WTC11 (cell line): Measurements from ENCODE around the gene AGBL1. TPM values are rescaled to one million over a fixed set of nuclear protein-coding genes. Genes with fewer than 3 reads are reported as not detected.

Experiments used
- ATAC-seq: fragments of 200-7000 bp; cut with Tn5 transposase; 2 replicates; pipeline ENCODE4 v1.10.0; 2021; ENCODE audit warnings: mild to moderate bottlenecking, moderate library complexity
- CTCF ChIA-PET: fragments of 300-600 bp; sonication (Branson Sonifier 250); formaldehyde crosslinking; loops from one replicate; lab custom pipeline; 2021; ENCODE audit warnings: antibody characterized with exemption; lab: Charles Lee
- POLR2A ChIA-PET: fragments of 350-600 bp; sonication (Branson Sonifier 250); formaldehyde crosslinking; loops from one replicate; lab custom pipeline; 2021; ENCODE audit warnings: antibody characterized with exemption; lab: Charles Lee
- DNase-seq: peaks from one replicate; pipeline ENCODE4 v3.0.0; 2021; ENCODE audit warnings: low spot score
- H3K27ac Mint-ChIP-seq: 2 replicates; pipeline ENCODE4 v1.8.0; 2021; ENCODE audit warnings: mixed read lengths
- H3K27me3 Mint-ChIP-seq: 2 replicates; pipeline ENCODE4 v1.8.0; 2021; ENCODE audit warnings: low read depth, mild to moderate bottlenecking, moderate library complexity, mixed read lengths
- H3K36me3 Mint-ChIP-seq: 2 replicates; pipeline ENCODE4 v1.8.0; 2021; ENCODE audit warnings: mixed read lengths
- H3K4me1 Mint-ChIP-seq: 2 replicates; pipeline ENCODE4 v1.8.0; 2022; ENCODE audit warnings: mixed read lengths
- H3K4me3 Mint-ChIP-seq: 2 replicates; pipeline ENCODE4 v1.8.0; 2021; ENCODE audit warnings: mild to moderate bottlenecking, moderate library complexity, mixed read lengths
- H3K9me3 Mint-ChIP-seq: 2 replicates; pipeline ENCODE4 v1.8.0; 2021; ENCODE audit warnings: mixed read lengths
- ATF1 ChIP-seq: sonication (generic); formaldehyde crosslinking; IDR thresholded peaks from 2 replicates; pipeline ENCODE4 v1.8.1; 2023; ENCODE audit warnings: mild to moderate bottlenecking, moderate library complexity, missing genetic modification reagents
- CDX4 ChIP-seq: fragments of 250-450 bp; sonication (Bioruptor Pico); IDR thresholded peaks from 2 replicates; pipeline ENCODE4 v1.9.0; 2021; ENCODE audit warnings: moderate library complexity, mild to moderate bottlenecking, inconsistent platforms, borderline replicate concordance
- CREB1 ChIP-seq: sonication (generic); formaldehyde crosslinking; IDR thresholded peaks from 2 replicates; pipeline ENCODE4 v1.8.0; 2023; ENCODE audit warnings: mild to moderate bottlenecking, missing genetic modification reagents
- HMGA2 ChIP-seq: fragments of 250-450 bp; sonication (Bioruptor Pico); IDR thresholded peaks from 2 replicates; pipeline ENCODE4 v1.4.0; 2021; ENCODE audit warnings: mild to moderate bottlenecking, moderate library complexity
- JUN ChIP-seq: sonication (generic); formaldehyde crosslinking; IDR thresholded peaks from 2 replicates; pipeline ENCODE4 v1.8.0; 2023; ENCODE audit warnings: mild to moderate bottlenecking, missing genetic modification reagents
- NR3C1 ChIP-seq: sonication (generic); formaldehyde crosslinking; conservative IDR thresholded peaks from 2 replicates; pipeline ENCODE4 v1.8.1; 2023; ENCODE audit warnings: low read depth, mild to moderate bottlenecking, missing genetic modification reagents
- PRDM15 ChIP-seq: sonication (generic); formaldehyde crosslinking; IDR thresholded peaks from 2 replicates; pipeline ENCODE4 v1.8.0; 2022; ENCODE audit warnings: missing genetic modification reagents
- PREB ChIP-seq: sonication (generic); formaldehyde crosslinking; IDR thresholded peaks from 2 replicates; pipeline ENCODE4 v1.8.1; 2022; ENCODE audit warnings: mild to moderate bottlenecking, missing genetic modification reagents, moderate library complexity, borderline replicate concordance
- ZNF281 ChIP-seq: sonication (generic); formaldehyde crosslinking; IDR thresholded peaks from 2 replicates; pipeline ENCODE4 v1.8.0; 2023; ENCODE audit warnings: mild to moderate bottlenecking, missing genetic modification reagents
- ZNF396 ChIP-seq: fragments of 250-450 bp; sonication (Bioruptor Pico); IDR thresholded peaks from 2 replicates; pipeline ENCODE4 v1.8.0; 2021; ENCODE audit warnings: mild to moderate bottlenecking, moderate library complexity, borderline replicate concordance
- total RNA-seq: library from RNA; stranded (reverse); gene quantifications from 3 replicates; pipeline ENCODE4 v1.2.3, GENCODE V29; 2021
- TF ChIP-seq, protein P1 (sequence below): fragments of 250-450 bp; sonication (Bioruptor Pico); IDR thresholded peaks from 2 replicates; pipeline ENCODE4 v1.9.0; 2021; ENCODE audit warnings: mild to moderate bottlenecking
- TF ChIP-seq, protein P2 (sequence below): fragments of 250-450 bp; sonication (Bioruptor Pico); IDR thresholded peaks from 2 replicates; pipeline ENCODE4 v1.9.0; 2021; ENCODE audit warnings: mild to moderate bottlenecking, borderline replicate concordance
- TF ChIP-seq, protein P3 (sequence below): fragments of 200-600 bp; IDR thresholded peaks from 2 replicates; pipeline ENCODE4 v1.8.0; 2022; ENCODE audit warnings: antibody characterized with exemption
- TF ChIP-seq, protein P4 (sequence below): sonication (generic); formaldehyde crosslinking; conservative IDR thresholded peaks from 2 replicates; pipeline ENCODE4 v1.8.1; 2023; ENCODE audit warnings: mild to moderate bottlenecking, low read depth, missing genetic modification reagents, moderate library complexity

Gene AGBL1
- total RNA-seq, 1 experiment from 2014 or later, result not detected

- DNase-seq (no peak), ATAC-seq (no peak)
- POLR2A ChIA-PET, result no interaction called here
- Mint-ChIP-seq H3K4me1 (peaks cover 1% of the 10 kb centered on the region; the same call in 1 of the 2 replicates), H3K27me3 (no peaks in the 10 kb centered on the region), H3K9me3 (no peaks in the 10 kb centered on the region), H3K27ac (no peak overlapping the region), H3K4me3 (no peak overlapping the region), H3K36me3 (no peaks in the 10 kb centered on the region)
- CTCF ChIA-PET, result no interaction called here
- TF ChIP-seq PRDM15, result no peak
- TF ChIP-seq, protein P1, sequence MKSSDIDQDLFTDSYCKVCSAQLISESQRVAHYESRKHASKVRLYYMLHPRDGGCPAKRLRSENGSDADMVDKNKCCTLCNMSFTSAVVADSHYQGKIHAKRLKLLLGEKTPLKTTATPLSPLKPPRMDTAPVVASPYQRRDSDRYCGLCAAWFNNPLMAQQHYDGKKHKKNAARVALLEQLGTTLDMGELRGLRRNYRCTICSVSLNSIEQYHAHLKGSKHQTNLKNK (CRISPR knock-in tag), result no peak
- no peak for TF ChIP-seq HMGA2
- no peak for TF ChIP-seq ZNF281
- no peak for TF ChIP-seq CDX4 (CRISPR knock-in tag)
- TF ChIP-seq, protein P2, sequence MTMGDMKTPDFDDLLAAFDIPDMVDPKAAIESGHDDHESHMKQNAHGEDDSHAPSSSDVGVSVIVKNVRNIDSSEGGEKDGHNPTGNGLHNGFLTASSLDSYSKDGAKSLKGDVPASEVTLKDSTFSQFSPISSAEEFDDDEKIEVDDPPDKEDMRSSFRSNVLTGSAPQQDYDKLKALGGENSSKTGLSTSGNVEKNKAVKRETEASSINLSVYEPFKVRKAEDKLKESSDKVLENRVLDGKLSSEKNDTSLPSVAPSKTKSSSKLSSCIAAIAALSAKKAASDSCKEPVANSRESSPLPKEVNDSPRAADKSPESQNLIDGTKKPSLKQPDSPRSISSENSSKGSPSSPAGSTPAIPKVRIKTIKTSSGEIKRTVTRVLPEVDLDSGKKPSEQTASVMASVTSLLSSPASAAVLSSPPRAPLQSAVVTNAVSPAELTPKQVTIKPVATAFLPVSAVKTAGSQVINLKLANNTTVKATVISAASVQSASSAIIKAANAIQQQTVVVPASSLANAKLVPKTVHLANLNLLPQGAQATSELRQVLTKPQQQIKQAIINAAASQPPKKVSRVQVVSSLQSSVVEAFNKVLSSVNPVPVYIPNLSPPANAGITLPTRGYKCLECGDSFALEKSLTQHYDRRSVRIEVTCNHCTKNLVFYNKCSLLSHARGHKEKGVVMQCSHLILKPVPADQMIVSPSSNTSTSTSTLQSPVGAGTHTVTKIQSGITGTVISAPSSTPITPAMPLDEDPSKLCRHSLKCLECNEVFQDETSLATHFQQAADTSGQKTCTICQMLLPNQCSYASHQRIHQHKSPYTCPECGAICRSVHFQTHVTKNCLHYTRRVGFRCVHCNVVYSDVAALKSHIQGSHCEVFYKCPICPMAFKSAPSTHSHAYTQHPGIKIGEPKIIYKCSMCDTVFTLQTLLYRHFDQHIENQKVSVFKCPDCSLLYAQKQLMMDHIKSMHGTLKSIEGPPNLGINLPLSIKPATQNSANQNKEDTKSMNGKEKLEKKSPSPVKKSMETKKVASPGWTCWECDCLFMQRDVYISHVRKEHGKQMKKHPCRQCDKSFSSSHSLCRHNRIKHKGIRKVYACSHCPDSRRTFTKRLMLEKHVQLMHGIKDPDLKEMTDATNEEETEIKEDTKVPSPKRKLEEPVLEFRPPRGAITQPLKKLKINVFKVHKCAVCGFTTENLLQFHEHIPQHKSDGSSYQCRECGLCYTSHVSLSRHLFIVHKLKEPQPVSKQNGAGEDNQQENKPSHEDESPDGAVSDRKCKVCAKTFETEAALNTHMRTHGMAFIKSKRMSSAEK, result no peak
- TF ChIP-seq ATF1 (CRISPR knock-in tag), result no peak
- TF ChIP-seq NR3C1 (CRISPR knock-in tag), result no peak
- TF ChIP-seq PREB (CRISPR knock-in tag), result no peak
- TF ChIP-seq, protein P3, sequence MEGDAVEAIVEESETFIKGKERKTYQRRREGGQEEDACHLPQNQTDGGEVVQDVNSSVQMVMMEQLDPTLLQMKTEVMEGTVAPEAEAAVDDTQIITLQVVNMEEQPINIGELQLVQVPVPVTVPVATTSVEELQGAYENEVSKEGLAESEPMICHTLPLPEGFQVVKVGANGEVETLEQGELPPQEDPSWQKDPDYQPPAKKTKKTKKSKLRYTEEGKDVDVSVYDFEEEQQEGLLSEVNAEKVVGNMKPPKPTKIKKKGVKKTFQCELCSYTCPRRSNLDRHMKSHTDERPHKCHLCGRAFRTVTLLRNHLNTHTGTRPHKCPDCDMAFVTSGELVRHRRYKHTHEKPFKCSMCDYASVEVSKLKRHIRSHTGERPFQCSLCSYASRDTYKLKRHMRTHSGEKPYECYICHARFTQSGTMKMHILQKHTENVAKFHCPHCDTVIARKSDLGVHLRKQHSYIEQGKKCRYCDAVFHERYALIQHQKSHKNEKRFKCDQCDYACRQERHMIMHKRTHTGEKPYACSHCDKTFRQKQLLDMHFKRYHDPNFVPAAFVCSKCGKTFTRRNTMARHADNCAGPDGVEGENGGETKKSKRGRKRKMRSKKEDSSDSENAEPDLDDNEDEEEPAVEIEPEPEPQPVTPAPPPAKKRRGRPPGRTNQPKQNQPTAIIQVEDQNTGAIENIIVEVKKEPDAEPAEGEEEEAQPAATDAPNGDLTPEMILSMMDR, result no peak
- TF ChIP-seq CREB1, result no peak
- TF ChIP-seq JUN (CRISPR knock-in tag), result no peak
- TF ChIP-seq, protein P4, sequence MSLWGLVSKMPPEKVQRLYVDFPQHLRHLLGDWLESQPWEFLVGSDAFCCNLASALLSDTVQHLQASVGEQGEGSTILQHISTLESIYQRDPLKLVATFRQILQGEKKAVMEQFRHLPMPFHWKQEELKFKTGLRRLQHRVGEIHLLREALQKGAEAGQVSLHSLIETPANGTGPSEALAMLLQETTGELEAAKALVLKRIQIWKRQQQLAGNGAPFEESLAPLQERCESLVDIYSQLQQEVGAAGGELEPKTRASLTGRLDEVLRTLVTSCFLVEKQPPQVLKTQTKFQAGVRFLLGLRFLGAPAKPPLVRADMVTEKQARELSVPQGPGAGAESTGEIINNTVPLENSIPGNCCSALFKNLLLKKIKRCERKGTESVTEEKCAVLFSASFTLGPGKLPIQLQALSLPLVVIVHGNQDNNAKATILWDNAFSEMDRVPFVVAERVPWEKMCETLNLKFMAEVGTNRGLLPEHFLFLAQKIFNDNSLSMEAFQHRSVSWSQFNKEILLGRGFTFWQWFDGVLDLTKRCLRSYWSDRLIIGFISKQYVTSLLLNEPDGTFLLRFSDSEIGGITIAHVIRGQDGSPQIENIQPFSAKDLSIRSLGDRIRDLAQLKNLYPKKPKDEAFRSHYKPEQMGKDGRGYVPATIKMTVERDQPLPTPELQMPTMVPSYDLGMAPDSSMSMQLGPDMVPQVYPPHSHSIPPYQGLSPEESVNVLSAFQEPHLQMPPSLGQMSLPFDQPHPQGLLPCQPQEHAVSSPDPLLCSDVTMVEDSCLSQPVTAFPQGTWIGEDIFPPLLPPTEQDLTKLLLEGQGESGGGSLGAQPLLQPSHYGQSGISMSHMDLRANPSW (CRISPR knock-in tag), result no peak
- no peak for TF ChIP-seq ZNF396 (CRISPR knock-in tag)
These were observed 953.4 kb downstream of the AGBL1 start for GRCh38 chr15:87033056-87033455.
